ENCODE results near the gene MYADM. TPM values are rescaled to one million over a fixed set of nuclear protein-coding genes. Genes with fewer than 3 reads are reported as not detected.
A peak's percentile ranks its signal among the peaks of the same experiment; 100 is the strongest.

Gene MYADM
- total RNA-seq, 4 donors from 2014 or later, result 4.5 to 12.6 (median 8.8) TPM

DNA sequence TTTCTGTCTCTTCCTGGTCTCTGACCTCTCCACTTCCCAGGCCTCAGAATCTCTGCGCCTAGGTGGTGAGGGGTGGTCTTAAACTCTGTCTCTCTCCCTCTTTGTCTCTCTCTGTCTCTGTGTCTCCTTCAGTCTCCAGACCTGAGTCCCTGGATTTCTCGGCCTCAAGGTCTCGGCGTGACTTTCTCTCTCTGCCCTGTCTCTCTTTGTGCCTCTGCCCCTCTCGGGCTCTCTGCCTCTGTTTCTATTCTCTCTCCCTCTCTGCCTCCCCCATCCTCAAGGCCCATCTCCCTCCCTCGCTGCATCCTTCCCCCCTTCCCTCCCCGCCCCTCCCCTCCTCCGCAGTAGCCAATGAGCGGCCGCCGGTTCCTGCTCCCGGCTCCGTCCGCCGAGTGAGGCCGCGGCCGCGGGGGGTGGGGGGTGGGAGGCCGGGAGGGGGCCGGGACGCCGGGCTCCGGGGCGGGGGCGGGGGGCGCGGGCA, 41.3 kb downstream of the MYADM start, which contains the start of gene CACNG7:
Gene CACNG7, plus strand, starts transcription at position 344 of the 481 bp plus-strand sequence. CDS start 3,554 bp downstream, outside the sequence.
- DNase-seq (no peak), ATAC-seq (no peak)
- H3K27ac ChIP-seq, result no peak within 1 kb of the TSS
- H3K36me3 ChIP-seq, result no peaks in the 10 kb centered on the region
- peak within 1 kb of the TSS in 2 of 4 donors; percentile 22 to 25 for H3K4me3 ChIP-seq
- peaks cover 69 to 70% (median 70%) of the 10 kb centered on the region in 3 donors for H3K27me3 ChIP-seq
- in situ Hi-C loops (cut with MboI; ENCODE audit: low sequenced_read_pairs in 4 of 4), result loop anchor here in 1 of 4 donors (10.0 kb wide), 1 partner anchor 116 kb away; no protein-coding TSS in a partner anchor
- H3K9me3 ChIP-seq, result no peaks in the 10 kb centered on the region
- H3K4me1 ChIP-seq, result peaks cover 0 to 3% of the 10 kb centered on the region in 2 donors
- TF ChIP-seq POLR2A (IDR thresholded peaks at IDR 0.05), result no peak
- TF ChIP-seq, protein P1, sequence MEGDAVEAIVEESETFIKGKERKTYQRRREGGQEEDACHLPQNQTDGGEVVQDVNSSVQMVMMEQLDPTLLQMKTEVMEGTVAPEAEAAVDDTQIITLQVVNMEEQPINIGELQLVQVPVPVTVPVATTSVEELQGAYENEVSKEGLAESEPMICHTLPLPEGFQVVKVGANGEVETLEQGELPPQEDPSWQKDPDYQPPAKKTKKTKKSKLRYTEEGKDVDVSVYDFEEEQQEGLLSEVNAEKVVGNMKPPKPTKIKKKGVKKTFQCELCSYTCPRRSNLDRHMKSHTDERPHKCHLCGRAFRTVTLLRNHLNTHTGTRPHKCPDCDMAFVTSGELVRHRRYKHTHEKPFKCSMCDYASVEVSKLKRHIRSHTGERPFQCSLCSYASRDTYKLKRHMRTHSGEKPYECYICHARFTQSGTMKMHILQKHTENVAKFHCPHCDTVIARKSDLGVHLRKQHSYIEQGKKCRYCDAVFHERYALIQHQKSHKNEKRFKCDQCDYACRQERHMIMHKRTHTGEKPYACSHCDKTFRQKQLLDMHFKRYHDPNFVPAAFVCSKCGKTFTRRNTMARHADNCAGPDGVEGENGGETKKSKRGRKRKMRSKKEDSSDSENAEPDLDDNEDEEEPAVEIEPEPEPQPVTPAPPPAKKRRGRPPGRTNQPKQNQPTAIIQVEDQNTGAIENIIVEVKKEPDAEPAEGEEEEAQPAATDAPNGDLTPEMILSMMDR (IDR thresholded peaks at IDR 0.05 in 4 of 5, conservative IDR thresholded peaks at IDR 0.05 in 1 of 5), result no peak
- intact Hi-C loops (cut with DNase I; ENCODE audit: low total_unique reads), result no loop called here

DNA sequence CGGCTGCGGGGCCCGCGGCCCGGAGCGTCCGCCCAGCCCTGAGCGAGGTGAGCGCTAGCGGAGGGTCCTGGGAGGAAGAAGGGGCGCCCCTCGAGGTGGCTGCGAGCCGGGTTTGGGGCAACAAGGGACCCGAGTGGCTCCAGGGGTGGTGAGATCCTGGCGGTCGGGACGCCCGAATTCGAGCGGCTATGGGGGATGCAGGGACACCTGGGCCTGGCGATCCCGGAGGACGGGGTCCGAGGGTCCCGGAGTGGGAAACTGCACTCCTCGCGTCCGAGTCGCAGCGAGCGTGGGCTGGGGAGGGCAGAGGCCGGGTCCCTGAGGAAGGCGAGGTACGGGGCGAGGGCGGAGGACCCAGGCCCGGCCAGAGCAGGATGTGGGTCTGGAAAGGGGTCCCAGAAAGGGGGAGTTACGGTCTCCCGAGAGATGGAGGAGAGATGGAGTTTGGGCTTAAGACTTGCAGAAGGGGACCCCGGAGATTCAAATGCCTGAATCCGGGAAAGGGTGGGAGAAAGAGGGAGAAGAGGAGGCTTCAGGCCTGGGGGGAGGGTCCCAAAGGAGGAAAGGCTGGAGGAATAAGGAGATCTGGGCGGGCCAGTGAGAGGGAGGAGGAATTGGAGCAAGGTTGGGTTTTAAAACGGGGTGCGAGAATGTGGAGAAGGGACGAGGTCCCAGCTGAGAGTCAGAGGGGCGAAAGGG, 41.9 kb downstream of the MYADM start:
- Histone ChIP-seq H3K27ac (no peak overlapping the region), H3K9me3 (no peaks in the 10 kb centered on the region), H3K27me3 (peaks cover 69 to 70% (median 70%) of the 10 kb centered on the region in 3 donors), H3K36me3 (no peaks in the 10 kb centered on the region), H3K4me1 (peaks cover 0 to 3% of the 10 kb centered on the region in 2 donors), H3K4me3 (no peak overlapping the region)
- intact Hi-C loops (cut with DNase I; ENCODE audit: low total_unique reads), result no loop called here
- in situ Hi-C loops (cut with MboI; ENCODE audit: low sequenced_read_pairs in 4 of 4), result loop anchor here in 3 of 4 donors (5.0 to 10.0 kb wide), 3 partner anchors 113 to 123 kb away; no protein-coding TSS in a partner anchor
- DNase-seq, result no peak
- ATAC-seq, result no peak
- TF ChIP-seq POLR2A (IDR thresholded peaks at IDR 0.05), result no peak
- TF ChIP-seq, protein P1 (IDR thresholded peaks at IDR 0.05 in 4 of 5, conservative IDR thresholded peaks at IDR 0.05 in 1 of 5), result no peak

DNA sequence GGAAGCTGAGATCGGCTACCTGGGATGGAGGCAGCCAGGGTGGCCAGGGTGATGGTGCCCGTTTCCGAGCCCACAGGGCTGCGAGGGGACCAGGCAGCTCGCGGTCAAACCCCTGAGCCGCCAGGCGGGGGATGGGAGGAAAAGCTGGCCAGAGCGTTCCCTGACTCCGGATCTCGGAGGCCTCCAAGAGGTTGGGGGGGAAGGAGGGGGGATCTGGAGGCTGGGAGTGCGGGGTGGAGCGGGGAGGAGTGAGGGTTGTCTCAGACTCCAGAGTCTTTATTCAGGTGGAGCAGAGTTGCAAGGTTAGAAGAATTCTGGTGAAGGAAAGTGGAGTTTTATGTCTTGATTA, 42.5 kb downstream of the MYADM start:
- no peak for TF ChIP-seq POLR2A (IDR thresholded peaks at IDR 0.05)
- TF ChIP-seq, protein P1 (IDR thresholded peaks at IDR 0.05 in 4 of 5, conservative IDR thresholded peaks at IDR 0.05 in 1 of 5), result no peak
- no peak for DNase-seq
- ATAC-seq, result no peak
- no peak overlapping the region for H3K4me3 ChIP-seq
- in situ Hi-C loops (cut with MboI; ENCODE audit: low sequenced_read_pairs in 4 of 4), result loop anchor here in 2 of 4 donors (5.0 kb wide), 2 partner anchors 112 to 122 kb away; no protein-coding TSS in a partner anchor
- intact Hi-C loops (cut with DNase I; ENCODE audit: low total_unique reads), result no loop called here
- H3K27me3 ChIP-seq, result peaks cover 69 to 70% (median 70%) of the 10 kb centered on the region in 3 donors
- H3K4me1 ChIP-seq, result peaks cover 0 to 3% of the 10 kb centered on the region in 2 donors
- H3K36me3 ChIP-seq, result no peaks in the 10 kb centered on the region
- H3K27ac ChIP-seq, result no peak overlapping the region
- no peaks in the 10 kb centered on the region for H3K9me3 ChIP-seq

DNA sequence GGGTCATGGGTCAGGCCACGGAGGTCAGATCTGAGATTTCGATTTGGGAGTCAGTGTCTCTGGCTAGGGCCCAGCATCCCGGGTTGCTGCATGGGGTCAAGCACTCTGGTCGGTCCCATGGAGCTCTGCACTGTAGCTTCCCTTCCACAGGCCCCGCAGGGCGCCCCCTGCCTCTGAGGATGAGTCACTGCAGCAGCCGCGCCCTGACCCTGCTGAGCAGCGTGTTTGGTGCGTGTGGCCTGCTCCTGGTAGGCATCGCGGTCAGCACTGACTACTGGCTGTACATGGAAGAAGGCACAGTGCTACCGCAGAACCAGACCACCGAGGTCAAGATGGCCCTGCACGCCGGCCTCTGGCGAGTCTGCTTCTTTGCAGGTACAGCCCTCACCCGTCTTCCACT, 45.0 kb downstream of the MYADM start:
- no peak for TF ChIP-seq POLR2A (IDR thresholded peaks at IDR 0.05)
- TF ChIP-seq, protein P1 (IDR thresholded peaks at IDR 0.05 in 4 of 5, conservative IDR thresholded peaks at IDR 0.05 in 1 of 5), result no peak
- H3K36me3 ChIP-seq, result no peaks in the 10 kb centered on the region
- no peak overlapping the region for H3K27ac ChIP-seq
- in situ Hi-C loops (cut with MboI; ENCODE audit: low sequenced_read_pairs in 4 of 4) (loop anchor here in 2 of 4 donors (5.0 kb wide), 2 partner anchors 110 to 120 kb away; no protein-coding TSS in a partner anchor), intact Hi-C loops (cut with DNase I; ENCODE audit: low total_unique reads) (no loop called here)
- ATAC-seq, result no peak
- peaks cover 53 to 54% (median 54%) of the 10 kb centered on the region in 3 donors for H3K27me3 ChIP-seq
- H3K4me1 ChIP-seq, result peaks cover 0 to 3% of the 10 kb centered on the region in 2 donors
- no peaks in the 10 kb centered on the region for H3K9me3 ChIP-seq
- no peak overlapping the region for H3K4me3 ChIP-seq
- no peak for DNase-seq
